ENCODE data around the gene PPP2R5D.
"Not testable (repeated sequence)": the region's sequence is repeated elsewhere in the genome, so short reads cannot be mapped to it uniquely, and the experiment has no call there.

DNA sequence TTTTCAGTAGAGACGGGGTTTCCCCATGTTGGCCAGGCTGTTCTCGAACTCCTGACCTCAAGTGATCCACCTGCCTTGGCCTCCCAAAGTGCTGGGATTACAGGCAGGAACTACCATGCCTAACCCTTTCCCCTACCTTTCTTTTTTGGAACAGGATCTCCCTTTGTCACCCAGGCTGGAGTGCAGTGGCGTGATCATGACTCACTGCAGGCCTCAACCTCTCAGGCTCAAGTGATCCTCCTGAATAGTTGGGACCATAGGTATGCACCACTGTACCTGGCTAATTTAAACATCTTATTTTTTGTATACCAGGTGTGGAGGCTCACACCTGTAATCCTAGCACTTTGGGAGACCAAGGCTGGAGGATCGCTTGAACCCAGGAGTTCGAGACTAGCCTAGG lies 43.0 kb upstream of the PPP2R5D start:
- TF ChIP-seq, protein P1, sequence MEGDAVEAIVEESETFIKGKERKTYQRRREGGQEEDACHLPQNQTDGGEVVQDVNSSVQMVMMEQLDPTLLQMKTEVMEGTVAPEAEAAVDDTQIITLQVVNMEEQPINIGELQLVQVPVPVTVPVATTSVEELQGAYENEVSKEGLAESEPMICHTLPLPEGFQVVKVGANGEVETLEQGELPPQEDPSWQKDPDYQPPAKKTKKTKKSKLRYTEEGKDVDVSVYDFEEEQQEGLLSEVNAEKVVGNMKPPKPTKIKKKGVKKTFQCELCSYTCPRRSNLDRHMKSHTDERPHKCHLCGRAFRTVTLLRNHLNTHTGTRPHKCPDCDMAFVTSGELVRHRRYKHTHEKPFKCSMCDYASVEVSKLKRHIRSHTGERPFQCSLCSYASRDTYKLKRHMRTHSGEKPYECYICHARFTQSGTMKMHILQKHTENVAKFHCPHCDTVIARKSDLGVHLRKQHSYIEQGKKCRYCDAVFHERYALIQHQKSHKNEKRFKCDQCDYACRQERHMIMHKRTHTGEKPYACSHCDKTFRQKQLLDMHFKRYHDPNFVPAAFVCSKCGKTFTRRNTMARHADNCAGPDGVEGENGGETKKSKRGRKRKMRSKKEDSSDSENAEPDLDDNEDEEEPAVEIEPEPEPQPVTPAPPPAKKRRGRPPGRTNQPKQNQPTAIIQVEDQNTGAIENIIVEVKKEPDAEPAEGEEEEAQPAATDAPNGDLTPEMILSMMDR (IDR thresholded peaks at IDR 0.05) = not testable (repeated sequence)
- TF ChIP-seq POLR2A (IDR thresholded peaks at IDR 0.05) = not testable (repeated sequence)

All from esophagus squamous epithelium (tissue), 4 donors.